ENCODE measurements around the gene PTPRN2.
"Not testable (repeated sequence)": the region's sequence is repeated elsewhere in the genome, so short reads cannot be mapped to it uniquely, and the experiment has no call there.

PTPRN2 gene

DNA sequence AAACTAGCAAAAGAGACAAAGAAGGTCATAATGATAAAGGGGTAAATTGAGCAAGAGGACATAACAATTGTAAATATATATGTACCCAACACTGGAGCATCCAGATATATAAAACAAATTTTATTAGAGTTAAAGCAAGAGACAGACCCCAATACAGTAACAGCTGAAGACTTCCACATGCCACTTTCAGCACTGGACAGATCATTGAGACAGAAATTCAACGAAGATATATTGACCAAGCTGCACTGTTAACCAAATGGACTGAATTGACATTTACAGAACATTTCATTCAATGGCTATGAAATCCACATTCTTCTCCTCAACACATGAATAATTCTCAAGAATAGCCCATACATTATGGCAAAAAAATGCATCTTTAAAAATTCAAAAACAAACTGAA is 378.2 kb downstream of the PTPRN2 start:
- DNase-seq (ENCODE audit: insufficient read length, low spot score) = no peak
- FAIRE-seq = no peak
- TF ChIP-seq, protein P1, sequence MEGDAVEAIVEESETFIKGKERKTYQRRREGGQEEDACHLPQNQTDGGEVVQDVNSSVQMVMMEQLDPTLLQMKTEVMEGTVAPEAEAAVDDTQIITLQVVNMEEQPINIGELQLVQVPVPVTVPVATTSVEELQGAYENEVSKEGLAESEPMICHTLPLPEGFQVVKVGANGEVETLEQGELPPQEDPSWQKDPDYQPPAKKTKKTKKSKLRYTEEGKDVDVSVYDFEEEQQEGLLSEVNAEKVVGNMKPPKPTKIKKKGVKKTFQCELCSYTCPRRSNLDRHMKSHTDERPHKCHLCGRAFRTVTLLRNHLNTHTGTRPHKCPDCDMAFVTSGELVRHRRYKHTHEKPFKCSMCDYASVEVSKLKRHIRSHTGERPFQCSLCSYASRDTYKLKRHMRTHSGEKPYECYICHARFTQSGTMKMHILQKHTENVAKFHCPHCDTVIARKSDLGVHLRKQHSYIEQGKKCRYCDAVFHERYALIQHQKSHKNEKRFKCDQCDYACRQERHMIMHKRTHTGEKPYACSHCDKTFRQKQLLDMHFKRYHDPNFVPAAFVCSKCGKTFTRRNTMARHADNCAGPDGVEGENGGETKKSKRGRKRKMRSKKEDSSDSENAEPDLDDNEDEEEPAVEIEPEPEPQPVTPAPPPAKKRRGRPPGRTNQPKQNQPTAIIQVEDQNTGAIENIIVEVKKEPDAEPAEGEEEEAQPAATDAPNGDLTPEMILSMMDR (IDR thresholded peaks at IDR 0.05; ENCODE audit: insufficient read depth, missing control alignments) = no peak

DNA sequence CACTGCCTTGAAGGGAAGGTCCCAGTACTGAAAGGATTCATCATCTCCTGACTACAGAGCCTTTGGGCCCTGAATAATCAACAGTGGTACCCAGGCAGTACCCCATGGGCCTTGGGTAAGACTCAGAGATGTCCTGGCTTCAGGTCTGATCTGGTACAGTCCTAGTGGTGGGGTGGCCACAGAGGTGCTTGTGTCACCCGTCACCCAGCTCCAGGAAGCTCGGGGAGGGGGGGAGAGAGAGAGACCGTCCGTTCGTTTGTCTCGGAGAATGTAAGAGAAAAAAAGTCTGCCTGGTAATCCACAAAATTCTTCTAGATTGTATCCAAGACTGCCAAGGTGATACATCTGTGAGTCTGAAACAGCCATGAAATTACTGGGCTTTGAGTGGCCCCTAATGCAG is 381.3 kb downstream of the PTPRN2 start:
- DNase-seq (ENCODE audit: insufficient read length, low spot score) = no peak
- TF ChIP-seq, protein P1 (IDR thresholded peaks at IDR 0.05; ENCODE audit: insufficient read depth, missing control alignments) = no peak
- no peak for FAIRE-seq

DNA sequence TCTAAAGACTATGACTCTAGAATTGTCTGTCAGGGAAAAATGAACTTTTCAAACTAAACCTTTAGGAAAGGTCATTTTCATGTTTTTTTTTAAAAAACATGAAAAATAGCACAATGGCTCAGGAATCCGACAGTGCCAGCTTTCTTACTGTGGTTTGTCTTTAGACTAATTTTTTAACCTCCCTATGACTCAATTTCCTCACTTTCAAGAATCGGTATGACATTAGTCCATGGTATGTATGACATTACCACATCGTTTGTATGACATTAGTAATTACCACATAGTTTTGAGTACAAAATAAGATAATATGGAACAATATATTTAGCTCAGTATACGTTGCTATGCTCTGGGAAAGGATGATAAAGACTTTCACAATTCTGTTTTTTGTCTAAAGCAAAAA is 383.2 kb downstream of the PTPRN2 start:
- FAIRE-seq (no peak), DNase-seq (ENCODE audit: insufficient read length, low spot score) (no peak)
- TF ChIP-seq, protein P1 (IDR thresholded peaks at IDR 0.05; ENCODE audit: insufficient read depth, missing control alignments) = no peak

DNA sequence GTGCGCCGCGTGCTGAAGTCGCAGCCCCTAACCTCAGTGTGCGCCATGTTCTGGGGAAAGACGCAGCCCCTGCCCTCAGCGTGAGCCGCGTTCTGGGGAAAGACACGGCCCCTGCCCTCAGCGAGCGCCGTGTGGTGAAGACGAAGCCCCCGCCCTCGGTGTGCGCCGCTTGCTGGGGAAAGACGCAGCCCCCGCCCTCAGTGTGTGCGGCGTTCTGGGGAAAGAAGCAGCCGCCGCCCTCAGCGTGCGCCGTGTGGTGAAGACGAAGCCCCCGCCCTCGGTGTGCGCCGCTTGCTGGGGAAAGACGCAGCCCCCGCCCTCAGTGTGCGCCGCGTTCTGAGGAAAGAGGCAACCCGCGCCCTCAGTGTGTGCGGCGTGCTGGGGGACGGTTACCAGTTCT is 383.7 kb downstream of the PTPRN2 start:
- FAIRE-seq; DNase-seq (ENCODE audit: insufficient read length, low spot score): not testable (repeated sequence)

DNA sequence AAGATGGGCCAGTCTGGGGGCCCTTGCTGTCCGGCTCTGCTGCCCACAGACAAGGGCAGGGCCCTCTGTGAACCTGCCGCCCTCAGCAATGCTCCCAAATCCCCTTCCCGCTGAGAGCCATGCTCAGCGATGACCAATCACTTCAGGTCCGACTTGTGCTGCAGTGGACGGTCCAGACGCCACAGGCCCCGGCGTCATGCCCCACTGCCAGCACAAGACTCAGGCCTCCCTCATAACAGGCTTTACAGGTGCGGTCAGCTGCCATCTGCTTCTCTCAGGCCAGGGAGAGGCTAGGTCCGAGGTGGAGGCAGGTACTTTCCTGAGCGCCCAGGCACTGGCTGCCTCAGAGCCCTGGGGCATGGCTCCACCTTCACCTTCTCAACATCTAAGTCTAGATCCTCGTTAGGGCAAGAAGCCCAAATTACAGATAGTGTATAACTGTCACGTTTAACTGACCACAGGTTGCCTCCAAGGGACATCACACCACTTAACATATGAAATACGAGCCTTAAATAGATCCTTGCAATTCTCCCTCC is 393.2 kb downstream of the PTPRN2 start:
- no peak for FAIRE-seq
- TF ChIP-seq, protein P1 (IDR thresholded peaks at IDR 0.05; ENCODE audit: insufficient read depth, missing control alignments) = no peak
- no peak for DNase-seq (ENCODE audit: insufficient read length, low spot score)

DNA sequence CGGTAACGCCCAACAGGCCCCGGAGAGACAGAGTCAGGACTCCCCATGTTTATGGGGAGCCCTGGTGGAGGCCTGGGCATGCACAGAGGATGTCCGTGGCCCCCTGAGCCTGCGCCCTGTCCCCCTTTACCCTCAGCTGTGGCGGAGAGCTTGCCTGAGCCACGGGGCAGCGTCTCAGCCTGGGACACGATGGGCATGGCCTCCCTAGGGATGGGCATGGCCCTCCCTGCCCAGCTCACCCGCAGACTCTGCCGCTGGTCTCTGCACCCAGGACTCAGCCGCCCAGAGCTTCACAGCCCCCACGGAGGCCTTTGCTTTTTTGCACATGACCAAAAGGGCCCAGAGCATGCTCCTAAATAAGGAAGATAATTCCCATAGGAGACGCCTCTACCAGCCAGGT is 394.2 kb downstream of the PTPRN2 start:
- TF ChIP-seq, protein P1 (IDR thresholded peaks at IDR 0.05; ENCODE audit: insufficient read depth, missing control alignments) = no peak
- FAIRE-seq (no peak), DNase-seq (ENCODE audit: insufficient read length, low spot score) (no peak)

DNA sequence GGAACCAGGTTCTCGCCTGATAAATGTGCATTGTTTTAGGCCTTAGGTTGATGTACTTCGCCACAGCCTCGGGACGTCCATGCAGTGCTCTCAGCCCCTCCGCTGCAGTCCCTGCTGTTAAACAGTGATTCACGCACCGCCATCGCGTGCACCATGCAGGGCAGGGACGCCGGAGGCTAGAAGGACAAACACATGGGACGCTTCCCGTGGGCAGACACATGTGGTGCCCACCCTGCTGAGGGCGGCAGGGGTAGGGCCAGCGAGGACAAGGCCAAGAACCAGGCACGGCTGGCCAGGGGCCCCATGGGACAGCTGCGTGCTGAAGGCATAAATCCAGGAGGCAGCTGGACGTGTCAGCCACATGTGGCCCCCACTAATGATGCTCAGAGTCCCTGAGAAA is 394.7 kb downstream of the PTPRN2 start:
- FAIRE-seq (no peak), DNase-seq (ENCODE audit: insufficient read length, low spot score) (no peak)
- TF ChIP-seq, protein P1 (IDR thresholded peaks at IDR 0.05; ENCODE audit: insufficient read depth, missing control alignments) = no peak
